Neural progenitor cell (in vitro differentiated cells): Measurements from ENCODE around the gene WBP2.

ENCODE experiments used
- EZH2 ChIP-seq: fragments of 200-600 bp; sonication (generic); IDR thresholded peaks from 2 replicates; pipeline ENCODE4 v1.6.1; 2017; ENCODE audit warnings: antibody characterized with exemption, mild to moderate bottlenecking, moderate library complexity
- EZH2phosphoT487 ChIP-seq: fragments of 200-600 bp; sonication (generic); IDR thresholded peaks from 2 replicates; pipeline ENCODE4 v1.6.1; 2017; ENCODE audit warnings: antibody characterized with exemption
- TF ChIP-seq, protein P1 (sequence below): fragments of 200-600 bp; sonication (generic); IDR thresholded peaks from 2 replicates; pipeline ENCODE4 v1.5.1; 2017; ENCODE audit warnings: antibody characterized with exemption, mild to moderate bottlenecking

DNA sequence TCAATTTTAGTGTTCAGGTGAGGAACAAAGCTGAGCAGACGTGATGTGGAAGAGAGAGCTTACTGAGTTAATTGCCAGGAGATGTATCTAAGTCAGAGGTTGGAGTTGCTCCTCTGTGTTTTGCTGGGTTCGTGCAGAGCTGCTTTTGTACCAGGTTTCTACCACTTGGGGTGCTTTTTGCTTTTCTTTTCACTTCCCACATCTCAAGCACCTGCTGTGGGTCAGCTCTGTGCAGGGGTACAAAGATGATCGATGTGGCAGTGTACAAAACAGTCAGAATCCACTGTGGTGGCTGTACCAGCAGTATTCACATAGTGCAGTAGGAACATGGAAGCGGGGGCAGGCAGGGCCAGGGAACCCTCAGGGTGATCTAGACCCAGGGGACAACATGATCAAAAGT, 55.7 kb downstream of the WBP2 start:
- TF ChIP-seq, protein P1, sequence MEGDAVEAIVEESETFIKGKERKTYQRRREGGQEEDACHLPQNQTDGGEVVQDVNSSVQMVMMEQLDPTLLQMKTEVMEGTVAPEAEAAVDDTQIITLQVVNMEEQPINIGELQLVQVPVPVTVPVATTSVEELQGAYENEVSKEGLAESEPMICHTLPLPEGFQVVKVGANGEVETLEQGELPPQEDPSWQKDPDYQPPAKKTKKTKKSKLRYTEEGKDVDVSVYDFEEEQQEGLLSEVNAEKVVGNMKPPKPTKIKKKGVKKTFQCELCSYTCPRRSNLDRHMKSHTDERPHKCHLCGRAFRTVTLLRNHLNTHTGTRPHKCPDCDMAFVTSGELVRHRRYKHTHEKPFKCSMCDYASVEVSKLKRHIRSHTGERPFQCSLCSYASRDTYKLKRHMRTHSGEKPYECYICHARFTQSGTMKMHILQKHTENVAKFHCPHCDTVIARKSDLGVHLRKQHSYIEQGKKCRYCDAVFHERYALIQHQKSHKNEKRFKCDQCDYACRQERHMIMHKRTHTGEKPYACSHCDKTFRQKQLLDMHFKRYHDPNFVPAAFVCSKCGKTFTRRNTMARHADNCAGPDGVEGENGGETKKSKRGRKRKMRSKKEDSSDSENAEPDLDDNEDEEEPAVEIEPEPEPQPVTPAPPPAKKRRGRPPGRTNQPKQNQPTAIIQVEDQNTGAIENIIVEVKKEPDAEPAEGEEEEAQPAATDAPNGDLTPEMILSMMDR: no peak
- TF ChIP-seq EZH2phosphoT487 (no peak), EZH2 (no peak)
